GM19043 (cell line): ENCODE data around the gene DCHS2.

ENCODE experiments used
- ATAC-seq: cut with Tn5 transposase; IDR thresholded peaks from one replicate; pipeline ENCODE4 v1.9.1; 2021; ENCODE audit warnings: low read depth; ENCODE audit not compliant: unreplicated experiment

DCHS2 gene

GRCh38 chr4:154491341-154492271, at the start of gene DCHS2:
TSS of gene DCHS2 (minus strand) at chr4:154491799. CDS start at chr4:154491355, 444 bp downstream.
- peak; percentile 49 for ATAC-seq

- no peak for ATAC-seq
Observed at GRCh38 chr4:154534296-154534695, 42.7 kb upstream of the DCHS2 start.

- no peak for ATAC-seq
Observed at GRCh38 chr4:154529728-154530519, 38.3 kb upstream of the DCHS2 start.

- no peak for ATAC-seq
Observed at GRCh38 chr4:154528869-154529268, 37.3 kb upstream of the DCHS2 start.

- no peak for ATAC-seq
Observed at GRCh38 chr4:154527308-154527707, 35.7 kb upstream of the DCHS2 start.

- no peak for ATAC-seq
Observed at GRCh38 chr4:154526151-154526550, 34.6 kb upstream of the DCHS2 start.

GRCh38 chr4:154521607-154522006, 30.0 kb upstream of the DCHS2 start:
- no peak for ATAC-seq

- ATAC-seq = no peak
Observed at GRCh38 chr4:154519214-154519613, 27.6 kb upstream of the DCHS2 start.

- ATAC-seq = no peak
Observed at GRCh38 chr4:154517591-154517990, 26.0 kb upstream of the DCHS2 start.

- no peak for ATAC-seq
Observed at GRCh38 chr4:154516318-154517029, 24.9 kb upstream of the DCHS2 start.

GRCh38 chr4:154511981-154512380, 20.4 kb upstream of the DCHS2 start:
- no peak for ATAC-seq

GRCh38 chr4:154511548-154511947, 19.9 kb upstream of the DCHS2 start:
- no peak for ATAC-seq

GRCh38 chr4:154507156-154507555, 15.6 kb upstream of the DCHS2 start:
- no peak for ATAC-seq

- peak; percentile 48 for ATAC-seq
Observed at GRCh38 chr4:154506253-154506652, 14.7 kb upstream of the DCHS2 start.

- ATAC-seq = no peak
Observed at GRCh38 chr4:154503598-154503997, 12.0 kb upstream of the DCHS2 start.

GRCh38 chr4:154502111-154502510, 10.5 kb upstream of the DCHS2 start:
- no peak for ATAC-seq

GRCh38 chr4:154497889-154498288, 6.3 kb upstream of the DCHS2 start:
- ATAC-seq = no peak

GRCh38 chr4:154495867-154496266, 4.3 kb upstream of the DCHS2 start:
- ATAC-seq = no peak

GRCh38 chr4:154492288-154492687, 689 bp upstream of the DCHS2 start:
- no peak for ATAC-seq

- ATAC-seq = peak; percentile 53
Observed at GRCh38 chr4:154490583-154491340, 837 bp downstream of the DCHS2 start.
